DMS114 treated with DMSO at 0.1 percent for 48 hours (cell line): ENCODE results near the gene C19orf33.

Experiments
- DNase-seq: peaks from one replicate; lab custom pipeline; 2025; ENCODE audit not compliant: unreplicated experiment; lab: John Stamatoyannopoulos, UW

The C19orf33 gene

DNA sequence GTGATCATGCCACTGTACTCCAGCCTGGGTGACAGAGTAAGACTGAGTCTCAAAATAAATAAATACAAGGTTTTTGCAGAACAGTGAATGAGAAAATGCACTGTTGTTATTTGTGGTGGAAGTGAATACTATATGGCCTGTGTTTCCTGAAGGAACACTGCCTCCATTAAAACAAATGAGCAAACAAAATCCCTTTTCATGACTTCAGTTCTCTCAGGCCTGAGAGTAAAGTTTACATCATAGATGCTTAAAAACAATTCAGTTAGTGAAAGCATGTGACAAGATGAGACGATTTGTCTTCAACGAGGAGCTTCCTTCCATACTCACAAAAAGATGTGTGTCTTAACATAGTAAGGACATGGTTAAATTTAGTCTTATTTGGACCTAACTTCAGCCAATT lies 25.3 kb upstream of the C19orf33 start:
- DNase-seq, result no peak

DNA sequence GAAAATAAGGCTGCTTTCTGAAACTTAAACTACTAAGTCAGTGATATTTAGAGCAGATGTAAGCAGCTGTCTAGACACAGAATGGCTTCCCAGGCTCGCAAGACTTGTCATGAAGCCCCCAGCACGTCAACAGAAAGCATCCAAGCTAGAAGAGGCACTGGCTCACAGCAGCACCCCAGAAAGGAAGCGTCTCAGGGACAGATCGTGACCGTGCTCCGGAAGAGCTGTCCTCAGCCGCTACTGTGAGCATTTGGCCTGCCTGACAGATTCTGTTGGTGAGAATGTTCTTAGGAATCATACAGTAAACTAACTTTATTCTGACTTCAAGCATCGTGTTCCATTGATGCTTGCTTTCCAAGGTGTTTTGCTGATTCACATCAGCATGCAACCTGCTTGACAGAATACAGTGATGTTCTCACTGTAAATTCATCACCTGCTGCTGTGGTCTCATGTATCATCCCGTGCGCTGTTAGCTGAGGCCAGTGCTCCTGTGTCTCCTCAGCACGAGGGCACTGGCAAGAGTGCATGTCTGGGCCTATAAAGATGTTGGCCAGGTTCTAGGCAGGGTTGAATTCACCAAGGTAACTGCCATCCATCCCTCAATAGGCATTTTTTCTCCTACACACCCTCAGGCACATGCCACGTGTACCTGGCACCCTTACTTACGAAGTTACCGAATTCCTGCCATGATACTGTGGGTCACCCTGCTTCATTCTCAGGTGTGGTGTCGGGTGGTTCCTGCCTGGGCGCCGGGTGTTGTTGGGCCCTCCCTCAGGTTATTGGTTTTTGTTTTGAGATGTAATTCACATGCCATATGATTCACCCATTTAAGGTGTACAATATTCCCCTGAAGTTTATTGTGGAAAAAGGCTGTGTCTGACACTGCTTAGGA lies 23.8 kb upstream of the C19orf33 start:
- no peak for DNase-seq

- DNase-seq, result no peak
These were observed 22.1 kb upstream of the C19orf33 start for GRCh38 chr19:38281811-38282566.

DNA sequence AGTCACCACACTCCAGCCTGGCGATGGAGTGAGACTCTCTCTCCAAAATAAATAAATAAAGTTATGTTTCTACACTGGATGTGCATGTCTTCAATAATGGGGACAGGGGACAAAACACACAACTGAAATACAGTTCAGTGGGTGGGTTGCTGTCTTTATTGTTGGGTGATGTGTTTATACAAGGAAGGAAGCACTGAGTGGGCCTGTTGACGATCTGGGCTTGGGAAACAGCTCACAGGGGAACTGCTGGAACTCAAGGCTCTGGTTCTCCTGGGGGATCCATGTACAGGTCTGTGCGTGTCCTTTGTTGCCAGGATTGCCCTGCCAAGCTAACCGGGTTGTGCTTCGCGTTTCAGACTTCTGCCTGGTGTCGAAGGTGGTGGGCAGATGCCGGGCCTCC lies 20.8 kb upstream of the C19orf33 start:
- no peak for DNase-seq

- no peak for DNase-seq
These were observed 19.6 kb upstream of the C19orf33 start for GRCh38 chr19:38284422-38284821.

DNA sequence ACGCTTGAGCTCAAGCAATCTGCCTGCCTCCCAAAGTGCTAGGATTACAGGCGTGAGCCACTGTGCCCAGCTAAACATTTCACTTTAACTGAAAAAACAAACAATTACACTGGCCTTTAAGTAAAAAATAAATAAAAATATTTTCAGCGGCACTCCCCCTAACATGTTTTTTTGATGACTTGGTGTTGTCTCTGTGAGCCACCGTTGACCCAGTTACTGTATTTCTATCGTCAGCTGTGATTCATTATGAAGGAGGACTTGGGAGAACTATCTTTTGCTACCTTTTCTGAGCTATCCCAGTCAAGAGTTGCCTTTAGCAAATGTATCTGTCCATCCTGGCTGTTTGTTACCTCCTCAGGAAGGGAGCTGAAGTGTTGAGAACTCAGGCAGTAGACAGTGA lies 18.5 kb upstream of the C19orf33 start:
- no peak for DNase-seq

DNA sequence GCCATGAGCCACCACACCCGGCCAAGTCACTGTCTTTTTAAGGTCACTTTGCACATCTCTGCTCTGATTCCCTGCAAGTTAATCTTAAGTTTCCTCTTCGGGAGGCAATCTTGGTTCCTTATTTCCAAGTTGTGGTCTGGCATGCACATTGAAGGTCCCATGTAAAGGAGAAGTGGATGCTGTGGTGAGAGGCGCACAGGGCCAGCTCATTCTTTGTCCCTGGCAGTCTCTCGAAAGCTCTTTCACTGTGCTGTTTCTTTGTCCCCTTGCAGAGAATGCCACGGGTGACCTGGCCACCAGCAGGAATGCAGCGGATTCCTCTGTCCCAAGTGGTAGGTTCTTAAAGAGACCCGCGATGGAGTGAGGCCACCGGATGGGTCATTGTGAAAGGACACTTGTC lies 16.4 kb upstream of the C19orf33 start:
- DNase-seq, result no peak

GRCh38 chr19:38288123-38288855 lies 15.8 kb upstream of the C19orf33 start:
- no peak for DNase-seq

GRCh38 chr19:38289955-38290354 lies 14.1 kb upstream of the C19orf33 start:
- no peak for DNase-seq

- DNase-seq, result no peak
These were observed 13.4 kb upstream of the C19orf33 start for GRCh38 chr19:38290631-38291147.

DNA sequence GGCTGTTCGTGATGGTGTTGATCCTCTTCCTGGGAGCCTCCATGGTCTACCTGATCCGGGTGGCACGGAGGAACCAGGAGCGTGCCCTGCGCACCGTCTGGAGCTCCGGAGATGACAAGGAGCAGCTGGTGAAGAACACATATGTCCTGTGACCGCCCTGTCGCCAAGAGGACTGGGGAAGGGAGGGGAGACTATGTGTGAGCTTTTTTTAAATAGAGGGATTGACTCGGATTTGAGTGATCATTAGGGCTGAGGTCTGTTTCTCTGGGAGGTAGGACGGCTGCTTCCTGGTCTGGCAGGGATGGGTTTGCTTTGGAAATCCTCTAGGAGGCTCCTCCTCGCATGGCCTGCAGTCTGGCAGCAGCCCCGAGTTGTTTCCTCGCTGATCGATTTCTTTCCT lies 12.2 kb upstream of the C19orf33 start:
- DNase-seq, result no peak

DNA sequence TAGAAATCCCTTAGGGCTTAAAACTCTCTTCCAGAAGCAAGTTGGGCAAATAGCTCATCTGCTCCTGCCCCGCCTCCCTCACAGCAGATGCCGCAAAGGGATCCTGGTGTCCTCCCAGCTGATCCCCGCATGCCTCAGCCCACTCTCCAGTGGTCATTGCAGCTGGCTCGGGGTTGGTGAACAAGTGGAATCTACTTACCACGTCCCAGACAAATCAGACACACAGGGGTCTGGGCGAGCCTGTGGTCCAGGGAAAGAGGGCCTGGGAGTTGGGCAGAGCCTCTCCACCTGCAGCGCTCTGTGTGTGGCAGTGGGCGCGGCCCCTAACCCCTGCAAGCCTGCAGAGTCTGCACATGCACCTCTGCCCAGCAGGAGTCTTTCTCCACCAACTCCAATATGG lies 10.8 kb upstream of the C19orf33 start:
- DNase-seq, result no peak

- DNase-seq, result no peak
These were observed 10.0 kb upstream of the C19orf33 start for GRCh38 chr19:38294090-38294489.

- DNase-seq, result no peak
These were observed 5.0 kb upstream of the C19orf33 start for GRCh38 chr19:38298821-38299680.

GRCh38 chr19:38304352-38304865 lies 358 bp downstream of the C19orf33 start:
- no peak for DNase-seq

- DNase-seq, result no peak
These were observed 897 bp downstream of the C19orf33 start for GRCh38 chr19:38304866-38305429.

DNA sequence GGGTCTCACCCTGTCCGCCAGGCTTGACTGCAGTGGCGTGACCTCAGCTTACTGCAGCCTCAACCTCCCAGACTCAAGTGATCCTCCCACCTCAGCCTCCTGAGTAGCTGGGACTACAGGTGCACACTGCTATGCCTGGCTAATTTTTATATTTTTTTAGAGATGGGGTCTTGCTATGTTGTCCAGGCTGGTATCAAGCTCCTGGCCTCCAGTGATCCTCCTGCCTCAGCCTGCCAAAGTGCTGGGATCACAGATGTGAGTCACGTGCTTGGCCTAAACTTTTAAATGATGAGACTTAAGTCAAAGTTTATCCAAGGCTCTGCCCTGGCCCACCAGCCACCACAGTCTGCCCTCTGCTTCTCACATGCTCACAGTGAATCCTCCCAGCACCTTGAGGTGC lies 2.2 kb downstream of the C19orf33 start:
- DNase-seq, result no peak

DNA sequence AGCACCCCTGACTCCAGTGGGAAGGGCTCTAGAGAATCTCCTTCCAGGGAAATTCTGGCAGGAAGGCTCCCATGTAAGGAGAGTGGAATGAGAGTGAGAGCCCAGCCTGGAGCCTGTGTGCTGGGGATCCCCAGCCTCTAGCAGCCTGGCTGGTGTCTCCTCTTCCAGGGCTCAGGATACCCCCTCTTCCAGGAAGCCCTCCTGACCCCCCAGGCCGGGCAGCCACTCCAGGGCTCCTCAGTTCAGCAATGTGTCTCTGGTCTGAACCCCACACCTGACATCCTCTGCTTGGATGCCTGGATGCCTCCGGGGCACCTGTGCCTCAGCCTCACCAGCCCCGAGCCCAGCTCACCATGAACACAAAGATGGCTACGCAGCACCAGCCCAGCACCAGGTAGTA lies 3.0 kb downstream of the C19orf33 start:
- no peak for DNase-seq

GRCh38 chr19:38307597-38307996 lies 3.5 kb downstream of the C19orf33 start:
- no peak for DNase-seq
